ENCODE measurements around the gene BEND5. TPM values are rescaled to one million over a fixed set of nuclear protein-coding genes. Genes with fewer than 3 reads are reported as not detected.

BEND5 gene
- total and polyA plus RNA-seq, 2 of the 8 experiments (the other 6 are each of a cell fraction or from before 2014, with no cell fraction given), result 3.8 to 7.5 TPM

DNA sequence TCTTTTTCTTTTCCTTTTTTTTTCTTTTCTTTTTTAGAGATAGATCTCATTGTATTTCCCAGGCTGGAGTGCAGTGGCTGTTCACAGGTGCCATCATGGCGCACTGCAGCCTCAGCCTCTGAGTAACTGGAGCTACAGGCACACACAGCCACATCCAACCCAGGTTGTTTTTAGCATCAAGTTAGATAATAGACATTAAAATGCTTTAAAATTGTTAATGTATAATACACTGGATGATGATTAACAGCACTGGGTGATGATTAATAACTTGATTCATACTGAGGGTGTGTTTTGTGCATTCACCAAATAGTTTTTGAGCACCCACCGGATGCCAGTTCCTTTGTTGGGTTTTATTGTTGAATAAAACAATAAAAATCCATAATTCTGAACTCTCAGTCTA lies 75.2 kb downstream of the BEND5 start:
- Histone ChIP-seq H2BK15ac (ENCODE audit: low read length) (no peak overlapping the region), H3K27me3 (replicated peaks in 1 of 4; ENCODE audit: control insufficient read depth in 3 of 4, extremely low read depth in 1 of 4, insufficient read depth in 3 of 4, low read length in 3 of 4) (no peaks in the 10 kb centered on the region), H4K5ac (ENCODE audit: insufficient read length, low read depth, low read length) (no peak overlapping the region), H3K18ac (ENCODE audit: extremely low read depth, low read length) (no peak overlapping the region), H3K4ac (replicated peaks; ENCODE audit: insufficient read length, low read depth, low read length) (no peak overlapping the region), H3K23ac (ENCODE audit: insufficient read length) (no peak overlapping the region), H3K4me1 (replicated peaks in 1 of 4; ENCODE audit: control insufficient read depth in 3 of 4, insufficient read depth in 4 of 4, low read length in 3 of 4) (no peaks in the 10 kb centered on the region), H4K20me1 (replicated peaks in 1 of 2; ENCODE audit: control insufficient read depth in 1 of 2, insufficient read depth in 2 of 2, low read length in 2 of 2) (no peaks in the 10 kb centered on the region), H3K56ac (replicated peaks; ENCODE audit: insufficient read length, low read depth, low read length) (no peak overlapping the region), H3K36me3 (ENCODE audit: control insufficient read depth in 2 of 4, insufficient read depth in 4 of 4, low read length in 3 of 4) (no peaks in the 10 kb centered on the region), H3K9ac (replicated peaks in 1 of 4; ENCODE audit: extremely low read depth in 1 of 4, low read depth in 3 of 4, low read length in 3 of 4) (no peak overlapping the region), H2BK20ac (ENCODE audit: low read length) (no peak overlapping the region), H2BK120ac (replicated peaks; ENCODE audit: low read depth, low read length) (no peak overlapping the region), H2AFZ (ENCODE audit: low read length) (no peak overlapping the region), H4K8ac (ENCODE audit: extremely low read depth, insufficient read depth, low read length) (no peak overlapping the region), H2BK5ac (ENCODE audit: low read depth, low read length) (no peak overlapping the region), H3K9me3 (ENCODE audit: insufficient read depth in 2 of 2, low read depth in 1 of 2, low read length in 1 of 2) (no peaks in the 10 kb centered on the region), H3K27ac (ENCODE audit: low read depth, low read length) (no peak overlapping the region), H3K4me2 (ENCODE audit: insufficient read depth in 1 of 2, low read depth in 2 of 2, low read length in 2 of 2) (no peak overlapping the region), H2BK12ac (ENCODE audit: low read depth, low read length) (no peak overlapping the region), H3K4me3 (ENCODE audit: extremely low read depth in 1 of 4, insufficient read depth in 2 of 4, low read depth in 3 of 4, low read length in 4 of 4) (no peak overlapping the region), H4K91ac (replicated peaks; ENCODE audit: insufficient read length, low read length) (no peak overlapping the region), H3K14ac (ENCODE audit: insufficient read length) (no peak overlapping the region), H3K23me2 (ENCODE audit: low read depth, low read length) (no peaks in the 10 kb centered on the region), H2AK5ac (ENCODE audit: low read depth, low read length) (no peak overlapping the region), H3K79me2 (ENCODE audit: control insufficient read depth in 1 of 2, insufficient read depth in 2 of 2, low read length in 2 of 2) (no peaks in the 10 kb centered on the region), H3K79me1 (ENCODE audit: low read depth, low read length) (no peaks in the 10 kb centered on the region)
- ChIA-PET POLR2A (ENCODE audit: partially characterized antibody) (interaction anchor here (0.7 kb wide), 1 partner anchor 133 kb away, joined by 3 read pairs; no protein-coding TSS in a partner anchor), CTCF (ENCODE audit: partially characterized antibody) (interaction anchor here (0.8 to 11.4 kb wide), 8 partner anchors 9 to 142 kb away, joined by 3 to 203 read pairs (median 4); no protein-coding TSS in a partner anchor)
- TF ChIP-seq SRF (IDR thresholded peaks at IDR 0.05; ENCODE audit: low read depth, low read length) (no peak), MAFK (IDR thresholded peaks at IDR 0.05; ENCODE audit: low read depth, low read length) (no peak), JUND (IDR thresholded peaks at IDR 0.05; ENCODE audit: low read length) (no peak)
- FAIRE-seq (no peak), DNase-seq (ENCODE audit: low read depth in 1 of 2, low spot score in 2 of 2) (no peak)
- 87% methylated on average over 2 of the region's 2 CpGs; no CpG with 5 or more reads in 1 of the 2 experiments for WGBS, 2 experiments (ENCODE audit: extremely low coverage in 1 of 2, insufficient coverage in 1 of 2, insufficient read length in 1 of 2, insufficient replicate concordance in 2 of 2, low coverage in 1 of 2, low lambda C conversion rate in 2 of 2, missing lambda C conversion rate in 1 of 2)

Measured in H1 (cell line).